Measurements from ENCODE around the gene HFE.

- TF ChIP-seq, protein P1, sequence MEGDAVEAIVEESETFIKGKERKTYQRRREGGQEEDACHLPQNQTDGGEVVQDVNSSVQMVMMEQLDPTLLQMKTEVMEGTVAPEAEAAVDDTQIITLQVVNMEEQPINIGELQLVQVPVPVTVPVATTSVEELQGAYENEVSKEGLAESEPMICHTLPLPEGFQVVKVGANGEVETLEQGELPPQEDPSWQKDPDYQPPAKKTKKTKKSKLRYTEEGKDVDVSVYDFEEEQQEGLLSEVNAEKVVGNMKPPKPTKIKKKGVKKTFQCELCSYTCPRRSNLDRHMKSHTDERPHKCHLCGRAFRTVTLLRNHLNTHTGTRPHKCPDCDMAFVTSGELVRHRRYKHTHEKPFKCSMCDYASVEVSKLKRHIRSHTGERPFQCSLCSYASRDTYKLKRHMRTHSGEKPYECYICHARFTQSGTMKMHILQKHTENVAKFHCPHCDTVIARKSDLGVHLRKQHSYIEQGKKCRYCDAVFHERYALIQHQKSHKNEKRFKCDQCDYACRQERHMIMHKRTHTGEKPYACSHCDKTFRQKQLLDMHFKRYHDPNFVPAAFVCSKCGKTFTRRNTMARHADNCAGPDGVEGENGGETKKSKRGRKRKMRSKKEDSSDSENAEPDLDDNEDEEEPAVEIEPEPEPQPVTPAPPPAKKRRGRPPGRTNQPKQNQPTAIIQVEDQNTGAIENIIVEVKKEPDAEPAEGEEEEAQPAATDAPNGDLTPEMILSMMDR (IDR thresholded peaks at IDR 0.05): no peak
- peak; percentile 100 for TF ChIP-seq POLR2A (IDR thresholded peaks at IDR 0.05)
Measured at GRCh38 chr6:26123947-26124780, 36.9 kb downstream of the HFE start.

Data from right lobe of liver (tissue), 4 donors.